Hepatocyte (in vitro differentiated cells): ENCODE results near the gene POSTN.
"Not testable (repeated sequence)": the region's sequence is repeated elsewhere in the genome, so short reads cannot be mapped to it uniquely, and the experiment has no call there.

Experiments used
- EZH2 ChIP-seq: fragments of 200-600 bp; sonication (generic); IDR thresholded peaks from 2 replicates; pipeline ENCODE4 v1.6.1; 2016; ENCODE audit warnings: antibody characterized with exemption, mild to moderate bottlenecking, borderline replicate concordance
- EZH2phosphoT487 ChIP-seq: fragments of 200-600 bp; sonication (generic); IDR thresholded peaks from one replicate; pipeline ENCODE4 v1.6.1; 2018; ENCODE audit warnings: antibody characterized with exemption, mild to moderate bottlenecking, low read depth, moderate library complexity; ENCODE audit not compliant: unreplicated experiment, severe bottlenecking
- TF ChIP-seq, protein P1 (sequence below): fragments of 200-600 bp; sonication (generic); IDR thresholded peaks from 2 replicates; pipeline ENCODE4 v1.5.1; 2016; ENCODE audit warnings: antibody characterized with exemption, mild to moderate bottlenecking; ENCODE audit not compliant: poor library complexity

DNA sequence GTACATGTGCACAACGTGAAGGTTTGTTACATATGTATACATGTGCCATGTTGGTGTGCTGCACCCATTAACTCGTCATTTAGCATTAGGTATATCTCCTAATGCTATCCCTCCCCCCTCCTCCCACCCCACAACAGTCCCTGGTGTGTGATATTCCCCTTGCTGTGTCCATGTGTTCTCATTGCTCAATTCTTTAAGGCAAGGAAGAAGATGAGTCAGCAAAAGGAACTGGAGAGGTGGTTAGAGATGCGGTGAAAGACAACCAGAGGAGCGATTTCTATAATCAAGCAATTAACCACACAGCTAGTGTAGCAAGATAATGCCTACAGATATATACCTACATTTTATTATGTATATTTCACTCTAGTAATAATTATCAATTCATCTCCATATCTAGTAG, 9.2 kb downstream of the POSTN start:
- TF ChIP-seq, protein P1, sequence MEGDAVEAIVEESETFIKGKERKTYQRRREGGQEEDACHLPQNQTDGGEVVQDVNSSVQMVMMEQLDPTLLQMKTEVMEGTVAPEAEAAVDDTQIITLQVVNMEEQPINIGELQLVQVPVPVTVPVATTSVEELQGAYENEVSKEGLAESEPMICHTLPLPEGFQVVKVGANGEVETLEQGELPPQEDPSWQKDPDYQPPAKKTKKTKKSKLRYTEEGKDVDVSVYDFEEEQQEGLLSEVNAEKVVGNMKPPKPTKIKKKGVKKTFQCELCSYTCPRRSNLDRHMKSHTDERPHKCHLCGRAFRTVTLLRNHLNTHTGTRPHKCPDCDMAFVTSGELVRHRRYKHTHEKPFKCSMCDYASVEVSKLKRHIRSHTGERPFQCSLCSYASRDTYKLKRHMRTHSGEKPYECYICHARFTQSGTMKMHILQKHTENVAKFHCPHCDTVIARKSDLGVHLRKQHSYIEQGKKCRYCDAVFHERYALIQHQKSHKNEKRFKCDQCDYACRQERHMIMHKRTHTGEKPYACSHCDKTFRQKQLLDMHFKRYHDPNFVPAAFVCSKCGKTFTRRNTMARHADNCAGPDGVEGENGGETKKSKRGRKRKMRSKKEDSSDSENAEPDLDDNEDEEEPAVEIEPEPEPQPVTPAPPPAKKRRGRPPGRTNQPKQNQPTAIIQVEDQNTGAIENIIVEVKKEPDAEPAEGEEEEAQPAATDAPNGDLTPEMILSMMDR = not testable (repeated sequence)
- TF ChIP-seq EZH2, EZH2phosphoT487: not testable (repeated sequence)
